HG03520 (cell line): ENCODE data around the gene KCNMA1.
"Not testable (repeated sequence)": the region's sequence is repeated elsewhere in the genome, so short reads cannot be mapped to it uniquely, and the experiment has no call there.

Source experiments
- ATAC-seq: cut with Tn5 transposase; IDR thresholded peaks from one replicate; pipeline ENCODE4 v1.9.1; 2021; ENCODE audit warnings: mild to moderate bottlenecking, moderate library complexity; ENCODE audit not compliant: unreplicated experiment

Gene KCNMA1

DNA sequence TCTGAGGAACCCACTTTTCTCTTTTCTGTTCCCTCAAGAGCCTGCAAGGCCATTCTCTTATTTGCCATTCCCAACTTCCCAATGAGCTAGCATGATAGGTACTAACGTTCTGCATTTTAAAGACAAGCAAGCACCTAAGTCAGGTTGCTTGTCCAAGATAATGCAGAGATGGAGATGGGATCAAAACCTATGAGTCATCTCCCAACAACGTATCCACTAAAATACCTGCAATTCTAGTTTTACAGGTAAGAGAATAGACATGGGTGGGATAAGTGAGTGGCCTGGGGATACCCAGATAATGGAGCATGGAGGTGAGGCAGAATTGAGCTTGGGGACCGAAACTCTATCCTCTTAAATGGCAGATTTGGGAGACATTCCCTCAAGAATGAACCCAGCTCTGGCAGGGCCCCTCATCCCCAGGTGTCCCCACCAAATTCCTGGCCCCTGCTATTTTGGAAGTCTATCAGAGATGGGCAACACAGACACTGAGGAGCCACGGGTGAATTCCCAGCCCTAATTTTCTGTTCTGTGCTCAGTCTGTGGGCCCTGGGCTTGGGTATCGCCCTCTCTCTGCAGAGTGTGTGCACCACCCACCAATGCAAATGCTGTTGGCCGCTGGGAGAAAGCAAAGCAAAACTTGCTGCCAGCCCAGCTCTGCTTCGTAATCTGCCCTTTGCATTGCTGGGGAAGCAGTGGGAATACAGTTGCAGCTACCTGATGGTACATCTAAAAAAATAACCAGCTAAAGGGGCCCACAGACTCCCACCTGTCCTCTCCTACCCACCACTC lies 98.3 kb downstream of the KCNMA1 start:
- ATAC-seq = no peak

- ATAC-seq = no peak
Measured at GRCh38 chr10:77537720-77538373, 99.8 kb downstream of the KCNMA1 start.

GRCh38 chr10:77537071-77537470 lies 100.5 kb downstream of the KCNMA1 start:
- no peak for ATAC-seq

GRCh38 chr10:77533887-77534278 lies 103.7 kb downstream of the KCNMA1 start:
- no peak for ATAC-seq

- no peak for ATAC-seq
Measured at GRCh38 chr10:77533146-77533886, 104.3 kb downstream of the KCNMA1 start.

- no peak for ATAC-seq
Measured at GRCh38 chr10:77532068-77532467, 105.5 kb downstream of the KCNMA1 start.

- ATAC-seq = no peak
Measured at GRCh38 chr10:77531441-77532001, 106.1 kb downstream of the KCNMA1 start.

DNA sequence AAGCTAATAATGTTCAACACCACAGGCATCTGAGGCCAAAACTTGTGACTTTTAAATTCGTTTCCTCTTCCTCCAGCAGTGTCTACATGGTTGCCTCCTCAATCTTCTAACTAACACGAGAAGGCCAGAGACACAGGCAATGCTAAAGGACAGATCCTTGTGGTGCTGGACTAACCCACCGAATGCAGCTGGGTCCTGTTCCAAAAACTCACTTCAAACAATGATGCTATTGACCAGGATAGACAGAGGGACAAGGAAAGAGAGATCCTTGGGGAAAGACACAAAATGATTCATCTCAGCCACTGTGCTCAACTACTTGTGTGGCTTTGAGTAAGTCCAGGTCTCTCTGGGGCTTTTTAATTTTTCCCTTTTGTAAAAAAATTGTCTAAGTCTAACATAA lies 107.6 kb downstream of the KCNMA1 start:
- no peak for ATAC-seq

DNA sequence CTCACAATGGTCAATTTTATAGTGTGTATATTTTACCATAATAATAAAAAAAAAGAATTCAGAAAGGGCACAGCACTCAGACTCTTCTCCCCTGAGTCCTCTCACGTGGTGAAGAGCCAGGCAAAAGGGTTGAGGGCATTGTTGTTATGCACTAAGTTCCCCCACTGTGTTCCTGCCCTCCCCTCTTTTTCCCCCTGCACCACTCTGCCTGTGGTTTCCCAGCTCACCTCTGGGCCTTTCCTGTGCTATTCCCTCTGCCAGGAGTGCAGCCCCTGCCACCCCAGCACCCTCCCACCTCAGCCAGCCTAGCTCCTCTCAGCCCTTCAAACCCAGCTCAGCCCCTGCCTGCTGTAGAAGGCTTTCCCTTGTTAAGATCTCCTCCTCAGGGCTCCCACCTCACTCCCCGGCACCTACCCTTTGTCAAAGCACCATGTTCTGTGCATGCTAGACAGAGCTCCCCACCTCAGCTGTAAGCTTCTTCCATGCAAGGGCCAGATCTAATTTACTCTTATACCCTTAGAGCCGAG lies 108.5 kb downstream of the KCNMA1 start:
- no peak for ATAC-seq

- no peak for ATAC-seq
Measured at GRCh38 chr10:77527839-77528238, 109.8 kb downstream of the KCNMA1 start.

GRCh38 chr10:77526868-77527617 lies 110.6 kb downstream of the KCNMA1 start:
- ATAC-seq = no peak

DNA sequence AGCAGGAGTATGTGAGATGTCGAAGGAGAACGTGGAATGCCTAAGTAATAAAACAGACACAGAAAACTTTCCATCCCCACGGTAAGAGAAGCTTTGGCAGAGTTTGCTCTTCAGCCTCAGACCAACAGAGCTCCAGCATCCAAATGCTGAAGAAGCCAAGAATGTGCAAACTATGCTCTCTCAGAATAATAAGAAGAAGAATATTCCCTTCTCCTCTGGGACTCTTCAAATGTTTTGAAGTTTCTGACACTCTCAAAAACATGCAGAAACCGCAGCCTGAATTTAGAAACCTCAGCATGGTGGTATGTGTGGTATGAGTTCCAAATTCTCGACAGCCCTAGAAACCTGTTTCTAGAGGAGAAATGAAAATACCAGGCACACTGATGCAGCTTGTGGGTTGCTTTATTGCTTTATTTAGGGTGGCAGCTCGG lies 113.3 kb downstream of the KCNMA1 start:
- ATAC-seq = no peak

DNA sequence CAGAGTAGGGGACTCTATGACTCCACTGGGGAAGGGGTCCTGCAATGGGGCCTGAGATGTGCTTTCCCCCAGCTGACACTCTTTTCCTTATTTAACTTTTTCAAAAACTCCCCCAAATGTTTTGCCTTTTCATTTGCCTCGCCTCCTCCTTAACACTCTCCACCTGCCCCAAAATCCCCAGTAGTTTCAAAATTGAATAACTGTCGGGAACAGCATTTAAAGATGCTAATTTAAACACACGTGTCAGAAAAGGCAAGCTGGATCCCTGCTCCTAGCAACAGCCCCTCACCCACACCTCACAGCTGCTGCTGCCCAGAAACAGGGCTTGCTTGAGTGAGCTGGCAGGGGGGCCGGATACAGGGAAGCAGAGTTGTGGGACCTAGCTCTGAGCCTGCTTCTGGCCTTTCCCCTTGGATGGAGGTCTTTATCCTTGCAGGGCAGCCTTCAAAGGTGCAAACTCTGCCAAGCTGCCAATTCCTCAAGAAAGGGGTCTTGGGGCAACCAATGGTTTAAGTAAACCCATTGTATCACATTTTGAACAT lies 115.3 kb downstream of the KCNMA1 start:
- ATAC-seq = no peak

DNA sequence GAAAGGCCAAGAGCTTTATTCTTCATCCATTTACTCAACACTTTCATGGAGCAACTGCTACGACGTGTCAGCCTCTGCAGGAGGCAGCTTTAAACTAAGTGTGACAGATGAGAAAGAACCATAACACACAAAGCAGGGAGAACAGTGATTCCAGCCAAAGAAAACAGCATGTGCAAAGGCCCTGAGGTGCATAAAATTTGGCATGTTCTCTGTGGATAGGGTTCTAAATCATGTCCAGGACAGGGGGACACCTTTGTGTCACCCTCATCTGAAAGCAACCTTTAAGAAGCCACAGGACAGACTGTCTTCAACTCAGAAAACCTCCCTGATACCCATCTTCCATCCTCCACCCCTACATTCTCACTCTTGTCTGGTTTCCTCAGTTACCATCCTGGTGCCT lies 116.6 kb downstream of the KCNMA1 start:
- no peak for ATAC-seq

DNA sequence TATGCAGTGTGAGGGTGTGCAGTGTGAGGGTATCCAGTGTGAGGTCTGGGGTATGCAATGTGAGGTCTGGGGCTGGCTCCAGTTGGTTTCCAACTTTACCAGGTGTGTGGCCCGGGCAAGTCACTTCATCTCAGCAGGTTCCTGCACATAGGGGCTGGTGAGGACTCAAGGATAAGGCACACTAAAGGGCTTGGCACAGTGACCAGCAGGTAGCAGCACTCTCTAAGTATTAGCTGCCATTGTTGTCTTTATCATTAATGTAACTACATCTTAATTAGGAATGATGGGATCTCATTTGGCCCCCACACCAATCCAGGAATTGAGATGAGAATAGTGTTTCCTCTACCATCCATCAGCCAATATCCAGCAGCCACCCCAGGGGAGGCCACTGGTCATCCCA lies 117.3 kb downstream of the KCNMA1 start:
- no peak for ATAC-seq

DNA sequence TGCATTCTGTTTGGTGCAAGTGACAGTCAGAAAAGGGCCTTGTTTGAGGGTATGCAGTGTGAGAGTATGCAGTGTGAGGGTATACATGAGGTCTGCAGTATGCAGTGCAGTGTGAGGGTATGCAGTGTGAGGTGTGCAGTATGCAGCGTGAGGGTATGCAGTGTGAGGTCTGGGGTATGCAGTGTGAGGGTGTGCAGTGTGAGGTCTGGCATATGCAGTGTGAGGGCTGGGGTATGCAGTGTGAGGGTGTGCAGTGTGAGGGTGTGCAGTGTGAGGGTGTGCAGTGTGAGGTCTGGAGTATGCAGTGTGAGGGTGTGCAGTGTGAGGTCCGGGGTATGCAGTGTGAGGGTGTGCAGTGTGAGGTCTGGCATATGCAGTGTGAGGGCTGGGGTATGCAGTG lies 117.8 kb downstream of the KCNMA1 start:
- not testable (repeated sequence) for ATAC-seq

DNA sequence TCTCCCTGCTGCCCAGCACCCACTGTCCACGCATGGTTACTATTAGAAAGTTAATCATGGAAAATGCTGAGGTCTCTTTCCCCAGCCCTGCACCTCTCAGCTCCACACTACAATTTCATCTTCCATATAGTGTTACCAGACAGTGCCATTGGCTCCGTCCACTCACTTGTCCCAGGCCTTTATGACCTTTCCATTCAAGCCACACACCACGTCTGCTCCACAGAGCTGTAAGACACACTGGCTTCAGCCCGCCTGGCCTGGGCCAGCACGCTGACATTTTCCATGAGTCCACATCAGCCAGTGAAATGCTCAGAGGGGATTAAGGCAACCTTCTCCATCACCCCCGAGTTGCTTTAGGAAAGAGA lies 118.7 kb downstream of the KCNMA1 start:
- no peak for ATAC-seq

GRCh38 chr10:77518241-77518909 lies 119.2 kb downstream of the KCNMA1 start:
- ATAC-seq = no peak

DNA sequence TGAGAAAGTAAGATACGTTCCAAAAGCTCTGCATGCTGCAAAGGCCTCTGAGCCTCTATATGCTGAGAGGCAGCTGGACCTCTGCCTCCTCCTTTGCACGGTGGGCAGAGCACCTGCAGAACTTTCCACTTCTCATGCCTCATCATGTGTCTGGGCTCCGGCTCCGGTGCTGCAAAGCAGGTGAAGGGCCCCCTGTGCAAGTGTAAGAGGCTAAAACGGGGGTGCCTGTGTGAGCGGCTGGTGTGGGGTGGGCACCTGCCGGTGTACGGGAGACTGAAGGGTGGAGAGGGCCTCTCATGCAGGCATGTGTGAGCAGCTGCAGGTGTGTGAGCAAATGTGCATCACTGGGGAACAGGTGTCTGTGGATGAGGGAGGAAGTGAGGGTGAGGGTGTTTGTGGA lies 121.0 kb downstream of the KCNMA1 start:
- ATAC-seq = no peak

GRCh38 chr10:77514870-77515269 lies 122.7 kb downstream of the KCNMA1 start:
- ATAC-seq = no peak
